Naive thymus-derived CD4-positive, alpha-beta T cell (primary cell): ENCODE measurements around the gene MGAT1. TPM values are rescaled to one million over a fixed set of nuclear protein-coding genes. Genes with fewer than 3 reads are reported as not detected.

Experiments
- ATAC-seq: fragments of 150-1000 bp; cut with Tn5 transposase; 2 replicates; pipeline ENCODE4 v1.10.0; 2021; ENCODE audit warnings: mild to moderate bottlenecking, moderate library complexity
- CTCF ChIA-PET: fragments of 350-600 bp; sonication (Branson Sonifier 250); formaldehyde crosslinking; loops from one replicate; lab custom pipeline; 2021; ENCODE audit warnings: antibody characterized with exemption; lab: Charles Lee
- POLR2A ChIA-PET: fragments of 350-600 bp; sonication (Branson Sonifier 250); formaldehyde crosslinking; loops from one replicate; lab custom pipeline; 2021; ENCODE audit warnings: antibody characterized with exemption, inconsistent platforms; lab: Charles Lee
- DNase-seq, 9 donors: peaks; one replicate each; pipeline versions ENCODE4 v3.0.0 to v3.0.0-alpha.2; 2020 to 2022; ENCODE audit warnings: mixed read lengths in 1 of 9
- H3K27ac ChIP-seq: one replicate; pipeline ENCODE4 v1.7.0; 2013; ENCODE audit warnings: mild to moderate bottlenecking, low read depth, low read length, moderate library complexity
- H3K27me3 ChIP-seq, 2 donors: one replicate each; pipeline ENCODE4 v1.7.0; 2013; ENCODE audit warnings: low read length in 2 of 2, mild to moderate bottlenecking in 2 of 2, moderate library complexity in 2 of 2; ENCODE audit not compliant: control insufficient read depth in 2 of 2, insufficient read depth in 2 of 2
- H3K36me3 ChIP-seq, 3 experiments: 1 replicate in 2 of 3; 2 replicates in 1 of 3; pipeline ENCODE4 v1.7.0; 2013; ENCODE audit warnings: low read length in 3 of 3, mild to moderate bottlenecking in 3 of 3, moderate library complexity in 1 of 3; ENCODE audit not compliant: insufficient read depth in 3 of 3, control insufficient read depth in 2 of 3
- H3K4me1 ChIP-seq, 2 donors: one replicate each; pipeline ENCODE4 v1.7.0; 2013; ENCODE audit warnings: low read length in 2 of 2, mild to moderate bottlenecking in 2 of 2, moderate library complexity in 1 of 2; ENCODE audit not compliant: control insufficient read depth in 2 of 2, insufficient read depth in 2 of 2
- H3K4me3 ChIP-seq: 2 replicates; pipeline ENCODE4 v1.7.0; 2013; ENCODE audit warnings: mild to moderate bottlenecking, low read length
- H3K9me3 ChIP-seq, 3 experiments: 1 replicate in 2 of 3; 2 replicates in 1 of 3; pipeline ENCODE4 v1.7.0; 2013; ENCODE audit warnings: low read length in 3 of 3; ENCODE audit not compliant: control insufficient read depth in 2 of 3
- H3K27ac Mint-ChIP-seq, 9 donors: one replicate each; pipeline ENCODE4 v1.8.0; 2020 to 2022; ENCODE audit warnings: mixed read lengths in 9 of 9, mild to moderate bottlenecking in 8 of 9, moderate library complexity in 5 of 9, inconsistent platforms in 2 of 9
- H3K27me3 Mint-ChIP-seq, 5 donors: one replicate each; pipeline ENCODE4 v1.8.0; 2021 to 2022; ENCODE audit warnings: mixed read lengths in 5 of 5, mild to moderate bottlenecking in 1 of 5
- H3K36me3 Mint-ChIP-seq, 5 donors: one replicate each; pipeline ENCODE4 v1.8.0; 2020 to 2022; ENCODE audit warnings: mixed read lengths in 5 of 5, mild to moderate bottlenecking in 3 of 5, inconsistent platforms in 1 of 5
- H3K4me1 Mint-ChIP-seq, 7 donors: one replicate each; pipeline ENCODE4 v1.8.0; 2020 to 2022; ENCODE audit warnings: mixed read lengths in 7 of 7, mild to moderate bottlenecking in 3 of 7, inconsistent platforms in 1 of 7
- H3K4me3 Mint-ChIP-seq, 10 donors: one replicate each; pipeline ENCODE4 v1.8.0; 2020 to 2022; ENCODE audit warnings: mild to moderate bottlenecking in 10 of 10, mixed read lengths in 10 of 10, moderate library complexity in 6 of 10, inconsistent platforms in 2 of 10
- H3K9me3 Mint-ChIP-seq, 11 donors: one replicate each; pipeline ENCODE4 v1.8.0; 2020 to 2022; ENCODE audit warnings: mixed read lengths in 11 of 11, mild to moderate bottlenecking in 4 of 11, inconsistent platforms in 1 of 11, moderate library complexity in 1 of 11
- intact Hi-C, 2 donors: fragments of 100-400 bp; cut with micrococcal nuclease; formaldehyde crosslinking; loops; one replicate each; pipeline ENCODE4 v1.15.1; 2023
- polyA plus RNA-seq, 2 donors: library from polyadenylated mRNA; unstranded; fragments of 300-500 nt; fragmentation: Illumina TruSeq; gene quantifications; one replicate each; pipeline ENCODE4 v1.2.3, GENCODE V29; 2021
- total RNA-seq, 6 experiments: library from RNA in 5 of 6; stranded (reverse) in 5 of 6; gene quantifications; 1 replicate in 5 of 6; 2 replicates in 1 of 6; pipeline ENCODE4 v1.2.3 and lab custom pipeline; 2021 to 2026

Gene MGAT1
- total and polyA plus RNA-seq, 7 experiments from 2014 or later, result 98.6 to 206 (median 178) TPM

- Histone ChIP-seq H3K4me3 (peak overlapping the region; percentile 37), H3K27me3 (no peaks in the 10 kb centered on the region), H3K27ac (peak overlapping the region; percentile 20), H3K4me1 (peaks cover 9 to 18% of the 10 kb centered on the region in 2 donors), H3K36me3 (no peaks in the 10 kb centered on the region), H3K9me3 (no peaks in the 10 kb centered on the region)
- H3K27ac Mint-ChIP-seq, result peak overlapping the region in 8 of 9 donors; percentile 60 to 94 (median 89)
- H3K27me3 Mint-ChIP-seq, result peaks cover 0 to 15% (median 0%) of the 10 kb centered on the region in 5 donors
- peaks cover 0 to 2% (median 0%) of the 10 kb centered on the region in 11 donors for H3K9me3 Mint-ChIP-seq
- intact Hi-C loops, result no loop called here
- ChIA-PET POLR2A (interaction anchor here (0.6 to 9.2 kb wide), 10 partner anchors 8 to 124 kb away, joined by 3 to 121 read pairs (median 5); partner anchors contain the start of gene MGAT1), CTCF (interaction anchor here (0.9 to 1.4 kb wide), 6 partner anchors 13 to 52 kb away, joined by 3 to 8 read pairs (median 5); no protein-coding TSS in a partner anchor)
- no peaks in the 10 kb centered on the region for H3K36me3 Mint-ChIP-seq
- peak in 2 of 9 donors; percentile 31 to 40 for DNase-seq
- peaks cover 27 to 63% (median 55%) of the 10 kb centered on the region in 7 donors for H3K4me1 Mint-ChIP-seq
- ATAC-seq, result no peak
- H3K4me3 Mint-ChIP-seq, result peak overlapping the region; percentile 39 to 90 (median 76)
Measured at GRCh38 chr5:180816608-180817534, 14.3 kb upstream of the MGAT1 start.

- Histone ChIP-seq H3K4me3 (no peak overlapping the region), H3K36me3 (no peaks in the 10 kb centered on the region), H3K4me1 (peaks cover 18 to 26% of the 10 kb centered on the region in 2 donors), H3K9me3 (no peaks in the 10 kb centered on the region), H3K27me3 (no peaks in the 10 kb centered on the region), H3K27ac (no peak overlapping the region)
- peaks cover 0 to 2% (median 0%) of the 10 kb centered on the region in 11 donors for H3K9me3 Mint-ChIP-seq
- ChIA-PET POLR2A (interaction anchor here (1.3 to 9.2 kb wide), 7 partner anchors 10 to 46 kb away, joined by 3 to 121 read pairs (median 5); partner anchors contain the start of genes MGAT1 and ZFP62), CTCF (interaction anchor here (0.5 to 1.5 kb wide), 2 partner anchors 15 to 70 kb away, joined by 3 read pairs; no protein-coding TSS in a partner anchor)
- DNase-seq (no peak), ATAC-seq (peak; percentile 40)
- intact Hi-C loops, result no loop called here
- peak overlapping the region in 5 of 10 donors; percentile 3 to 40 (median 34) for H3K4me3 Mint-ChIP-seq
- peaks cover 31 to 71% (median 63%) of the 10 kb centered on the region in 7 donors for H3K4me1 Mint-ChIP-seq
- peaks cover 0 to 15% (median 0%) of the 10 kb centered on the region in 5 donors for H3K27me3 Mint-ChIP-seq
- H3K27ac Mint-ChIP-seq, result peak overlapping the region in 5 of 9 donors; percentile 64 to 87 (median 77)
- H3K36me3 Mint-ChIP-seq, result no peaks in the 10 kb centered on the region
Measured at GRCh38 chr5:180815293-180815917, 12.8 kb upstream of the MGAT1 start.

- peaks cover 37 to 81% (median 72%) of the 10 kb centered on the region in 7 donors for H3K4me1 Mint-ChIP-seq
- H3K27me3 Mint-ChIP-seq, result peaks cover 0 to 10% (median 0%) of the 10 kb centered on the region in 5 donors
- no peak for DNase-seq
- H3K4me3 Mint-ChIP-seq, result peak overlapping the region in 4 of 10 donors; percentile 6 to 27 (median 26)
- no peak overlapping the region for H3K27ac ChIP-seq
- H3K27ac Mint-ChIP-seq, result peak overlapping the region in 8 of 9 donors; percentile 63 to 94 (median 85)
- H3K9me3 Mint-ChIP-seq, result peaks cover 0 to 5% (median 0%) of the 10 kb centered on the region in 11 donors
- H3K36me3 Mint-ChIP-seq, result peaks cover 0 to 7% (median 0%) of the 10 kb centered on the region in 5 donors
- ATAC-seq, result no peak
- peaks cover 24 to 30% of the 10 kb centered on the region in 2 donors for H3K4me1 ChIP-seq
- intact Hi-C loops, result no loop called here
- H3K4me3 ChIP-seq, result no peak overlapping the region
- H3K36me3 ChIP-seq, result no peaks in the 10 kb centered on the region
- ChIA-PET CTCF (interaction anchor here (0.6 to 2.9 kb wide), 5 partner anchors 10 to 115 kb away, joined by 3 to 9 read pairs (median 3); no protein-coding TSS in a partner anchor), POLR2A (interaction anchor here (0.6 to 9.2 kb wide), 6 partner anchors 11 to 35 kb away, joined by 3 to 167 read pairs (median 8); partner anchors contain the start of gene MGAT1)
- H3K27me3 ChIP-seq, result no peaks in the 10 kb centered on the region
- H3K9me3 ChIP-seq, result no peaks in the 10 kb centered on the region
Measured at GRCh38 chr5:180813420-180813819, 10.8 kb upstream of the MGAT1 start.

- no peaks in the 10 kb centered on the region for H3K27me3 ChIP-seq
- peak overlapping the region; percentile 91 to 99 (median 94) for H3K27ac Mint-ChIP-seq
- H3K4me3 Mint-ChIP-seq, result peak overlapping the region; percentile 83 to 99 (median 91)
- peaks cover 0 to 24% (median 3%) of the 10 kb centered on the region in 5 donors for H3K36me3 Mint-ChIP-seq
- peak overlapping the region; percentile 88 for H3K4me3 ChIP-seq
- ATAC-seq (no peak), DNase-seq (no peak)
- H3K36me3 ChIP-seq, result no peaks in the 10 kb centered on the region
- peak overlapping the region; percentile 96 for H3K27ac ChIP-seq
- ChIA-PET POLR2A (interaction anchor here (0.9 to 9.2 kb wide), 4 partner anchors 9 to 401 kb away, joined by 3 to 167 read pairs (median 70); partner anchors contain the start of gene MGAT1), CTCF (interaction anchor here (2.2 to 2.9 kb wide), 2 partner anchors 8 to 18 kb away, joined by 9 read pairs; no protein-coding TSS in a partner anchor)
- peaks cover 0 to 5% (median 0%) of the 10 kb centered on the region in 11 donors for H3K9me3 Mint-ChIP-seq
- intact Hi-C loops, result loop anchor here (2.0 kb wide), 4 partner anchors 349 to 1253 kb away; partner anchors contain the start of genes TRIM52 (in 2 of the 2) and HNRNPH1 (in 1 of the 2)
- peaks cover 48 to 83% (median 74%) of the 10 kb centered on the region in 7 donors for H3K4me1 Mint-ChIP-seq
- H3K27me3 Mint-ChIP-seq, result peaks cover 0 to 5% (median 0%) of the 10 kb centered on the region in 5 donors
- H3K9me3 ChIP-seq, result no peaks in the 10 kb centered on the region
- H3K4me1 ChIP-seq, result peaks cover 39% of the 10 kb centered on the region in 2 donors
Measured at GRCh38 chr5:180811623-180812124, 9.1 kb upstream of the MGAT1 start.

- peak overlapping the region; percentile 88 for H3K4me3 ChIP-seq
Measured at GRCh38 chr5:180810959-180811622, 8.5 kb upstream of the MGAT1 start.

More at GRCh38 chr5:180810959-180811622, 8.5 kb upstream of the MGAT1 start:
- Mint-ChIP-seq H3K36me3 (peaks cover 0 to 30% (median 4%) of the 10 kb centered on the region in 5 donors), H3K9me3 (peaks cover 0 to 5% (median 0%) of the 10 kb centered on the region in 11 donors), H3K4me1 (peaks cover 53 to 84% (median 76%) of the 10 kb centered on the region in 7 donors), H3K4me3 (peak overlapping the region; percentile 83 to 99 (median 91)), H3K27ac (peak overlapping the region; percentile 91 to 99 (median 94)), H3K27me3 (peaks cover 0 to 4% (median 0%) of the 10 kb centered on the region in 5 donors)
- Histone ChIP-seq H3K27me3 (no peaks in the 10 kb centered on the region), H3K27ac (peak overlapping the region; percentile 96), H3K4me1 (peaks cover 40 to 41% of the 10 kb centered on the region in 2 donors), H3K9me3 (no peaks in the 10 kb centered on the region), H3K36me3 (no peaks in the 10 kb centered on the region)
- ChIA-PET POLR2A (interaction anchor here (0.8 to 9.2 kb wide), 21 partner anchors 7 to 401 kb away, joined by 3 to 167 read pairs (median 4); partner anchors contain the start of genes MGAT1 and ZFP62), CTCF (interaction anchor here (1.2 to 2.9 kb wide), 4 partner anchors 8 to 19 kb away, joined by 8 to 9 read pairs (median 8); no protein-coding TSS in a partner anchor)
- intact Hi-C loops, result loop anchor here (1.0 to 2.0 kb wide), 12 partner anchors 9 to 1252 kb away; partner anchors contain the start of genes MGAT1 (in 2 of the 2), TRIM41 (in 2 of the 2), TRIM52 (in 2 of the 2) and CNOT6 (in 1 of the 2)
- peak in 1 of 9 donors; percentile 67 for DNase-seq
- no peak for ATAC-seq
